Activated CD4-positive, alpha-beta T cell treated with anti-CD3 and anti-CD28 coated beads, Interleukin-2, amount 10 ng/mL, durations not matched to agents 24 days and 14 days (primary cell): Measurements from ENCODE around the gene TIE1. TPM values are rescaled to one million over a fixed set of nuclear protein-coding genes. Genes with fewer than 3 reads are reported as not detected.
A peak's percentile ranks its signal among the peaks of the same experiment; 100 is the strongest.
"Not testable (repeated sequence)": the region's sequence is repeated elsewhere in the genome, so short reads cannot be mapped to it uniquely, and the experiment has no call there.

Experiments
- DNase-seq: peaks from one replicate; pipeline ENCODE4 v3.0.0; 2022
- H3K27ac Mint-ChIP-seq: one replicate; pipeline ENCODE4 v1.8.0; 2022; ENCODE audit warnings: mild to moderate bottlenecking, mixed read lengths
- H3K27me3 Mint-ChIP-seq: one replicate; pipeline ENCODE4 v1.8.0; 2022; ENCODE audit warnings: mixed read lengths
- H3K36me3 Mint-ChIP-seq: one replicate; pipeline ENCODE4 v1.8.0; 2022; ENCODE audit warnings: low read depth, mild to moderate bottlenecking, mixed read lengths
- H3K4me1 Mint-ChIP-seq: one replicate; pipeline ENCODE4 v1.8.0; 2021; ENCODE audit warnings: mixed read lengths
- H3K4me3 Mint-ChIP-seq: one replicate; pipeline ENCODE4 v1.8.0; 2022; ENCODE audit warnings: mild to moderate bottlenecking, moderate library complexity, mixed read lengths
- H3K9me3 Mint-ChIP-seq: one replicate; pipeline ENCODE4 v1.8.0; 2021; ENCODE audit warnings: mixed read lengths
- intact Hi-C: fragments of 100-400 bp; cut with micrococcal nuclease; formaldehyde crosslinking; loops from one replicate; pipeline ENCODE4 v1.15.1; 2023
- total RNA-seq: library from RNA; stranded (reverse); gene quantifications from 2 replicates; pipeline ENCODE4 v1.2.3, GENCODE V29; 2022

Gene TIE1
- total RNA-seq, 1 donor from 2014 or later = 0.23 TPM

- H3K4me1 Mint-ChIP-seq = peaks cover 32% of the 10 kb centered on the region
- H3K4me3 Mint-ChIP-seq = peak overlapping the region; percentile 100
- peaks cover 43% of the 10 kb centered on the region for H3K36me3 Mint-ChIP-seq
- H3K27me3 Mint-ChIP-seq = no peaks in the 10 kb centered on the region
- H3K27ac Mint-ChIP-seq = peak overlapping the region; percentile 90
- no peaks in the 10 kb centered on the region for H3K9me3 Mint-ChIP-seq
- intact Hi-C loops = loop anchor here (5.0 to 10.0 kb wide), 4 partner anchors 195 to 608 kb away; partner anchors contain the start of genes ATP6V0B, B4GALT2, CFAP57 and DPH2
- DNase-seq = peak; percentile 74
Measured at GRCh38 chr1:43367026-43367903, 66.5 kb downstream of the TIE1 start.

DNA sequence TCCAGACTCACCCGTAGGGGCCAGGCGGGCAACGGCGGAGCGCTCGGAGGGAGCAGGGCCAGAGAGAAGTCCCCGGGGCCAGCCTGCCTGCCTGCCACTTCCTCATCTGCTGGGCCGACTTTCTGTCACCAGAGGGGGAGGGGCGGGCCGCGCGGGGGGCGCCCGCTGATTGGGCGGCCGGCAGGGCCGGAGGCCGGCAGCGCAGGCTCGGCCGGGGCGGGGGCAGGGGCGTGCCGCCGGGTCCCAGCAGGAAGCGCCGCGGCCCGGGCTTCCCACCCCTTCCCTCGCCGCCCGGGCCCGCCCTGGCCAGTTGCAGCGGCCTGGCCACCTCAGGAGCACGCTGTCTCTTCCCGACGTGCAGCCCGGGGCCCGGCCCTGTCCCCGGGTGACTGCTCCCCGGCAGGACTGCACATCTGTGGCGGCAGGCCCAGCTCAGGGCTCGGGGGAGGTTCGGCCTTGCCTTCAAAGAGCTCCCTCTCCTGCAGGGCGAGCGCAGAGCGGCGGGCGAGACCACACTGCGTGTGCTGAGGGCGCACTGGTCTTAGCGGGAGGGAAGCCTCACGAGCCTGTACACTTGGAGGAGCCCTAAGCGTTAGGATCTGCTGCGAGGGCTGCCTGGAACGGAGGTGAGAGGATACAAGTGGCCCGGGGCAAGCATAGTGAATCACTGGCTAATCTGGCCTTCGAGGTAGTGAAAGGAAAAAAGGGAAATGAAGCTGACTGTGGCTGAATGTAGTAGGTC, 67.3 kb downstream of the TIE1 start, which contains the start of gene ELOVL1:
ELOVL1 (minus strand) TSS at position 108 of the 742 bp plus-strand sequence. CDS start 2,402 bp downstream, outside the sequence.
- H3K4me3 Mint-ChIP-seq = peak within 1 kb of the TSS; percentile 100
- no peaks in the 10 kb centered on the region for H3K27me3 Mint-ChIP-seq
- peak; percentile 96 for DNase-seq
- H3K36me3 Mint-ChIP-seq = peaks cover 37% of the 10 kb centered on the region
- peaks cover 30% of the 10 kb centered on the region for H3K4me1 Mint-ChIP-seq
- H3K27ac Mint-ChIP-seq = peak within 1 kb of the TSS; percentile 96
- intact Hi-C loops = loop anchor here (1.0 to 10.0 kb wide), 7 partner anchors 10 to 607 kb away; partner anchors contain the start of genes ATP6V0B, B4GALT2, CDC20 and CFAP57
- H3K9me3 Mint-ChIP-seq = no peaks in the 10 kb centered on the region

- H3K27me3 Mint-ChIP-seq = no peaks in the 10 kb centered on the region
- H3K4me3 Mint-ChIP-seq = peak overlapping the region; percentile 100
- peak overlapping the region; percentile 96 for H3K27ac Mint-ChIP-seq
- no peak for DNase-seq
- intact Hi-C loops = loop anchor here (1.0 to 10.0 kb wide), 7 partner anchors 10 to 606 kb away; partner anchors contain the start of genes ATP6V0B, B4GALT2, CDC20 and CFAP57
- H3K4me1 Mint-ChIP-seq = peaks cover 28% of the 10 kb centered on the region
- peaks cover 34% of the 10 kb centered on the region for H3K36me3 Mint-ChIP-seq
- no peaks in the 10 kb centered on the region for H3K9me3 Mint-ChIP-seq
Measured at GRCh38 chr1:43368646-43369020, 67.9 kb downstream of the TIE1 start.

DNA sequence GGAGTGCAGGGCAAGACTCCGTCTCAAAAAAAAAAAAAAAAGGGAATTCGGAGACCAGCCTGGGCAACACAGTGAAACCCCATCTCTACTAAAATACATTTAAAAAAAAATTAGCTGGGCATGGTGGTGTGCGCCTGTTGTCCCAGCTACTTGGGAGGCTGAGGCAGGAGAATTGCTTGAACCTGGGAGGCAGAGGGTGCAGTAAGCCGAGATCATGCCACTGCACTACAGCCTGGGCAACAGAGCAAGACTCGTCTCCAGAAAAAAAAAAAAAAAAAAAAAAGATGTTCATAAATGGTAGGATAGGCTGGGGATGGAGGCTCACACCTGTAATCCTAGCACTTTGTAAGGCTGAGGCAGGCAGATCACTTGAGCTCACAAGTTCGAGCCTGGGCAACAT, 69.0 kb downstream of the TIE1 start:
- peaks cover 23% of the 10 kb centered on the region for H3K36me3 Mint-ChIP-seq
- not testable (repeated sequence) for H3K4me3 Mint-ChIP-seq

GRCh38 chr1:43370564-43370963, 69.8 kb downstream of the TIE1 start:
- H3K9me3 Mint-ChIP-seq = no peaks in the 10 kb centered on the region
- peak overlapping the region; percentile 36 for H3K27ac Mint-ChIP-seq
- no peaks in the 10 kb centered on the region for H3K27me3 Mint-ChIP-seq
- peaks cover 18% of the 10 kb centered on the region for H3K36me3 Mint-ChIP-seq
- DNase-seq = no peak
- intact Hi-C loops = no loop called here
- no peak overlapping the region for H3K4me3 Mint-ChIP-seq
- peaks cover 20% of the 10 kb centered on the region for H3K4me1 Mint-ChIP-seq

More for the DNA sequence above, 69.0 kb downstream of the TIE1 start:
- not testable (repeated sequence) for H3K9me3 Mint-ChIP-seq, H3K27me3 Mint-ChIP-seq, H3K27ac Mint-ChIP-seq, DNase-seq
- peaks cover 26% of the 10 kb centered on the region for H3K4me1 Mint-ChIP-seq
- intact Hi-C loops = loop anchor here (5.0 to 10.0 kb wide), 4 partner anchors 197 to 605 kb away; partner anchors contain the start of genes ATP6V0B, B4GALT2, CFAP57 and DPH2

- peaks cover 11% of the 10 kb centered on the region for H3K4me1 Mint-ChIP-seq
- H3K27me3 Mint-ChIP-seq = no peaks in the 10 kb centered on the region
- peaks cover 18% of the 10 kb centered on the region for H3K36me3 Mint-ChIP-seq
- H3K9me3 Mint-ChIP-seq = no peaks in the 10 kb centered on the region
- intact Hi-C loops = no loop called here
- no peak for DNase-seq
- H3K4me3 Mint-ChIP-seq = no peak overlapping the region
- no peak overlapping the region for H3K27ac Mint-ChIP-seq
Measured at GRCh38 chr1:43372172-43372571, 71.4 kb downstream of the TIE1 start.

Other genes with a start within 250 kb of the TIE1 start
- 134 and 135 TPM in 2 replicates for gene EBNA1BP2, start 128.7 kb upstream of the TIE1 start, total RNA-seq
- gene CFAP57, start 128.7 kb upstream of the TIE1 start, total RNA-seq = 0.40 TPM in 1 of 2 replicates, not detected in the other
- gene TMEM125, start 31.0 kb upstream of the TIE1 start, total RNA-seq = not detected in 2 replicates
- not detected in 2 replicates for gene C1orf210, start 15.4 kb upstream of the TIE1 start, total RNA-seq
- not detected in 2 replicates for gene MPL, start 36.8 kb downstream of the TIE1 start, total RNA-seq
- gene CDC20, start 58.0 kb downstream of the TIE1 start, total RNA-seq = 84.3 and 86.9 TPM in 2 replicates
- gene ELOVL1, start 67.0 kb downstream of the TIE1 start, total RNA-seq = 76.8 and 85.1 TPM in 2 replicates
- 39.6 and 45.1 TPM in 2 replicates for gene MED8, start 88.8 kb downstream of the TIE1 start, total RNA-seq
- 54.0 and 56.2 TPM in 2 replicates for gene SZT2, start 88.9 kb downstream of the TIE1 start, total RNA-seq
- gene HYI, start 152.9 kb downstream of the TIE1 start, total RNA-seq = 14.8 and 15.1 TPM in 2 replicates
- gene PTPRF, start 229.9 kb downstream of the TIE1 start, total RNA-seq = 2.1 and 2.7 TPM in 2 replicates